Activated CD8-positive, alpha-beta memory T cell treated with anti-CD3 and anti-CD28 coated beads, Interleukin-2, amount 50 U/mL, for 4 hours (primary cell): ENCODE measurements around the gene PNMA8B.
"Not testable (repeated sequence)": the region's sequence is repeated elsewhere in the genome, so short reads cannot be mapped to it uniquely, and the experiment has no call there.

Experiments
- DNase-seq: peaks from one replicate; pipeline ENCODE4 v3.0.0-alpha.2; 2020

PNMA8B gene, protein sequence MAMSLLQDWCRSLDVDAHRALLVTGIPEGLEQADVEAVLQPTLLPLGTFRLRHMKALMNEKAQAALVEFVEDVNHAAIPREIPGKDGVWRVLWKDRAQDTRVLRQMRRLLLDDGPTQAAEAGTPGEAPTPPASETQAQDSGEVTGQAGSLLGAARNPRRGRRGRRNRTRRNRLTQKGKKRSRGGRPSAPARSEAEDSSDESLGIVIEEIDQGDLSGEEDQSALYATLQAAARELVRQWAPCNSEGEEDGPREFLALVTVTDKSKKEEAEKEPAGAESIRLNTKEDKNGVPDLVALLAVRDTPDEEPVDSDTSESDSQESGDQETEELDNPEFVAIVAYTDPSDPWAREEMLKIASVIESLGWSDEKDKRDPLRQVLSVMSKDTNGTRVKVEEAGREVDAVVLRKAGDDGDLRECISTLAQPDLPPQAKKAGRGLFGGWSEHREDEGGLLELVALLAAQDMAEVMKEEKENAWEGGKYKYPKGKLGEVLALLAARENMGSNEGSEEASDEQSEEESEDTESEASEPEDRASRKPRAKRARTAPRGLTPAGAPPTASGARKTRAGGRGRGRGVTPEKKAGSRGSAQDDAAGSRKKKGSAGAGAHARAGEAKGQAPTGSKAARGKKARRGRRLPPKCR

DNA sequence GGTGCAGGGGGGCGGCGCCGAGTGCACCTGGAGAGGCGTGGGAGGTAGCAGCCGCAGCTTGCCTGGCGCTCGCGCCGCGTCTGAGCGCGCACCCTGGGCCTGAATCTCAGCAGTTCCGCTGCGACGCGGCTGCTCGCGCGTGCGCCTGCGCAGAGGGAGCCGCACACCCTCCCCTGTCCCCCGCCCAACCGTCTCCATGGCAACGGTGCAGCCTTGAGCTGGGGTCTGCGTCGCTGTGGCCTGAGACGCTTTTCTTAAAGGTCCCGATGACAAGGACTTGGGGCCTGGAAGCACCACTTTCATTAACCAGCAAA, at the start of gene PNMA8B:
Gene PNMA8B (minus strand): TSS at position 82 of the 314 bp plus-strand sequence. CDS start 402 bp downstream, outside the sequence.
- no peak for DNase-seq

DNA sequence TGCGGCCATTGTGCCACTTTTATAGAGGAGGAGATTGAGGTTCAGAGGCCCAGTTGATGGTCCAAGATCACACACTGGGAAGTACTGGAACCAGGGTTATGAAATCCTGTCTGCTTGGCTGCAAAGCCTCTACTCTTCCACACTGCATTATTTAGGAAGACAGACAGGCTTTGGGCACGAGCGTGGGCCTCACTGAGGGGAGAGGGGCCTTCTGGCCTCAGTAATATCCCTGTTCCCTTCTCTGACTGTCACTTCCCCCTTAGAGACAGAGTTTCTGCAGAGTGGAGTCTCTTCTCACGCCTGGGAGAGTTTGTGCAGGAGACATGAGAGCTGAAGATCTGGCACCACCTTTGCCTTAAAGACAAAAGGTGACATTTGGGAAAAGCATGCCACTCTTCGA, 49.0 kb upstream of the PNMA8B start:
- no peak for DNase-seq

DNA sequence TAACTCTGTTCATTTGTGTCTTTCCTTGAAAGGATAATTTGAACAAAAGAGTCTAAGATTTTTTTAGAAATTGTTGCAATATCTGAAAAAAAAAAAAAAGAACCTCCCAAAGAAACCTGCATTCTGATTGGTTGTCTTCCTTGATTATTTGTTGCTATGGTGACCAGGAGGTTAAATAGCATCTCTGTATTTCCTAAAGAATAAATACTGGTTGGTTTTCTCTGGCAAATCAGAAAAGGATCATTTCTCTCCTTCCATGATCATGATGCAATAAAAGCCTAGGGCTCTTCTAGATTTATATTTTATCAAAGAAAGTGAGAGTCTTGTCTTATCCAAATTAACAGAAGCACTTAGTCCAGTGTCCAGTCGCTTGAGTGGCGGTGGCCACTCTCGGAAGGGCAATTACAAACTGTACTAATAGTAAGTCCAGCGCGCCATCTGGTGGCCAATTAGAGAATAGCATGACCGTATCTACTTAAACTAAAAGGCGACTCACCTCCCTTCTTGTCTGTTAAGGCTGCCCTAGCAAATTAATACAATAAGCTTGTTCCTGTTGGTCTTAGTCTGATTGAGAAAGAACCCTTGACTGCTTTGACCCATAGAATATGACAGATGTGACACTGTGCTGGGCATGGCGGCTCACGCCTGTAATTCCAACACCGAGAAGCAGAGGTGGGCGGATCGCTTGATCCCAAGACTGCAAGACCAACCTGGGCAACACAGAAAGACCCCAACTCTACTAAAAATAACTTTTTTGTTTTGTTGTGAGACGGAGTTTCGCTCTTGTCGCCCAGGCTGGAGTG, 47.0 kb upstream of the PNMA8B start:
- DNase-seq, result peak; percentile 81

DNA sequence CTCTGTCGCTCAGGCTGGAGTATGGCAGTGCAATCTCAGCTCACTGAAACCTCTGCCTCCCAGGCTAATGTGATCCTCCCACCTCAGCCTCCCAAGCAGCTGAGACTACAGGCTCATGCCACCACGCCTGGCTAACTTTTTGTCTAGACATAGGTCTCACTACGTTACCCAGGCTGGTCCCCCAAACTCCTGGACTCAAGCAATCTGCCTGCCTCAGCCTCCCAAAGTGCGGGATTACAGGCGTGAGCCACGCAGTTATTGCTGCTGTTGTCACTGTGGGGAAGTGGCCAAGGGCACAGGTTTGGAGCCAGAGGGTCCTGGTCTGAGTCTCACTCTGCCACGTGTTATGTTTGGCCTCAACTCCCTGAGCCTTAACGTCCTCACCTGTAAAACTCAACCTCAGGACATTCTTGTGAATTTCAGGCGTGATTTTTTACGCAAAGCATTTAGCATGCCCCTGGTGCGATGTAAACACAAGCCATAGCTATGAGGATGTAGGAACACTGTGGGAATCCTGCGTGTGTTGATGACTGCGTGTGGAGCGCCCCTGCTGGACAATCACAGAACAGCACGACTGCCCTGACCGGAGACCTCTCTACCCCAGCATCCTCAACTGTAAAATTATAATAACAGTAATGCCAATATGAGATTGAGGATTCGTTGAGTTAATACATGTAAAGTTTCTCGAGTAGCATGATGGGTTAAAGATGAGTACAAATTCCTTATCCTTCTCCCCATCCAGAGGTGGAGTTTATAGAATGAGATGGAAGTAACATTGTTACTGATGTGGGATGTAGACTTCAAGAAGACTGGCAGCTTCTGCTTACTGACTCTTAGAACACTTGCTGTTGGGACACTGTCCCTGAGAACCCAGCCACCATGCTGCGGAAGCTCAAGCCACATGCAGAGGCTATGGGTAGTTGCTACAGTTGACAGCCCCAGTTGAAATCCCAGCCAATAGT, 41.8 kb upstream of the PNMA8B start:
- DNase-seq, result peak; percentile 74

DNA sequence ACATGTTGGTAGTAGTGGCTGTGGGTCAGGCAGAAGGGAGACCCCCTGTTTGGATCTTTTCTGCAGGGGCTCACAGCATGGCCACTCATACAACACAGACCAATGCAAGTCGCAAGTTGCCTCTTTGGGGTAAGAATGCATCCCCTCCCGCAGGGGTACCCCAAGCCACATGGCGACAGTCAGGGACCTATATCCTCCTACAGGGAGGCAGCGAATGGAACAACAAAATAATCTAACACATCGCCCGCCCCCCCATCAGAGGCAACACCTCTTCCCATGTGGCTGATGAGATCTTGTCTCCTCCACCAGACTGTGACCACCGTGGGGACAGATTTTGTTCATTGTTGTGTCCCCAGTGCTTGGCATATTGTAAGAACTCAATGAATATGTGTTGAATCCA, 40.7 kb upstream of the PNMA8B start:
- peak; percentile 12 for DNase-seq

DNA sequence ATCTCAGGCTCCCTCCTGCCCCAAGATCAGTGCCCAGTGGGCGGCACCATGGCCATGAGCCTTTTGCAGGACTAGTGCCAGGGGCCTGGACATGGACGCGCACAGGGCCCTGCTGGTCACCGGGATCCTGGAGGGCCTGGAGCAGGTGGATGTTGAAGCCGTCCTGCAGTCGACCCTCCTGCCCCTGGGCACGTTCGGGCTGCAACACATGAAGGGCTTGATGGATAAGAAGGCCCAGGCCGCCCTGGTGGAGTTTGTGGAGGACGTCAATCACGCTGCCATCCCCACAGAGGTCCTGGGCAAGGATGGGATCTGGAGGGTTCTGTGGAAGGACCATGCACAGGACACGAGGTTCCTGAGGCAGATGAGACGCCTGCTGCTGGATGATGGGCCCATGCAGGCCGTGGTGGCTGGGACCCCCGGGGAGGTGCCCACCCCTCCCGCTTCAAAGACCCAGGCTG, 38.0 kb upstream of the PNMA8B start:
- DNase-seq, result no peak

DNA sequence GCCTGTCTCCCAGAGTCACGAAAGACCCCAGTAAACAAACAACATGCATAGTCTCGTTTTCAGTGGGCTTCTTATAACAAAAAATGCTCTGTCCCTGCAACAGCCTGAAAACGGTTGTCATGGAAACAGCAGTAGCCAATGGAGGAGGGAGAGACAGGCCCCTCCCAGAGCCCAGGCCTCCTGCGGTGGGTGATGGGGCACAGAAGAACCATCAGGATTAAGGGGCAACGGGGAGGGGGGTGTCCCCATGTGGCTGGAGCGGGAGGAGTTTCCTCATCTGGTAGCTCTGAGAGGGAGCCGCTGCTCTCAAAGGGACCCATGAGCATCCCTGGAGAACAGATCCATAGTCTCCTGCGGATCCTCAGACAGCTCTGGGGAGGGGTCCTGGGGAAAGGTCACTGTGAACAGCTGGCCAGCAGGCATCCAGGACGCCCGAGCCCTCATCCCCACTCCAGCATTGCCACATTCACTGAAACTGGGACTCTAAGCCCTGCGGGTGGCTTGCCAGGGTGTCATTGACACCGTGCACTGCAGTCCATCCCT, 37.5 kb upstream of the PNMA8B start:
- DNase-seq, result no peak

DNA sequence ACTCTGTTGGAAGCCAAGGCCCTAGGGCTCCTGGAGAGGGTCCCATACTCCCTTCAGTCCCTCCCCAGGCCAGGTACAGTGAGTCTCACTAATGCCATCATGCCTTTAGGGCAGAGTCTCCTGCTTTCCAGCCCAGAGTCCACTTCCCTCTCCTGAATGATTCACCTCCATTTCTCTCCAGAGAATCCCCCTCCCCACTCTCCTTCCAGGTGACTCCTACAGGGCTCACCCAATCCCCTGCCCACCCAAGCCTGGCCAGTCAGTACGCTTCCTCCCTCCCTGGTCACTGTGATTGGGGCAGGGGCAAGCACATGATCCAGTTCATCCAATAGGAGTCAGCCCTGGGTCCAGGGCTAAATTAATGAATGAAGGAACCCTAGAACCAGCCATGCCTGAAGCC, 35.0 kb upstream of the PNMA8B start:
- DNase-seq, result no peak

DNA sequence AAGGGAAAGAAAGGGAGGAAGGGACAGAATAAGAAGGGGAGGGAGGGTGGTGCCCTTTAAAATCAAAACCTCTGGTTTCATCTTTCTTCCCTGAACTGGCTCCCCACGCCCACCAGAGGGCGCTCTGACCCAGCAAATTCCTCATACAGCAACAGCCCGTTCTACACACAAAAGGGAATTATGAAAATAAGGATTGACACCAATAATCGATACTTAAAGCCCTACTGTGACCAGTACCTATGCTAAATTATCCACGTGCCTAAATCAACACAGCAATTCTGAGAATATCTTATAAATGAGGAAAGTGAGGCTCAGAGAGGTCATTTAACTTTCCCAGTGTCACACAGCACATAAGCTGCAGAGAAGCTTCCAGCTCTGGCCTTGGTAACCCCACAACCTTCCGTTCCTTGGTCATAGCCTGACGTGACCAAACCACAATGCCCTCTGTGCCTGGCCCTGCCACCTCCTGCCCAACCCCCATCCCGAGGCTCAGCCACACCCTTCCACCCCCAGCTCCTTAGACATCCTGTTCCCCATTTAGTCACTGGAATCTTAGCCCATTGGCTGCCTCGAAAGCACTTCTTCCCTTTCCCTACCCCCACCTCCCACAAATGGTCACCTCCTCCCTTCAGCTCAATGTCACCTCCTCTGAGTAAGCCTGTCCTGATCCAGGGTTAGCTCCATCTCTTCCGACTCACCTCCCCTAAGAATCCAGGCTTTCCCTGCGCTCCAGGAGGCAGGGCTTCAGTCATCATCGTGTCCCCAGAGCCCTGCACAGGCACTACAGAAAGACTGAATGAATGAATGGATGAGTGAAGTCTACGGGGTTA, 34.2 kb upstream of the PNMA8B start:
- DNase-seq, result peak; percentile 78

DNA sequence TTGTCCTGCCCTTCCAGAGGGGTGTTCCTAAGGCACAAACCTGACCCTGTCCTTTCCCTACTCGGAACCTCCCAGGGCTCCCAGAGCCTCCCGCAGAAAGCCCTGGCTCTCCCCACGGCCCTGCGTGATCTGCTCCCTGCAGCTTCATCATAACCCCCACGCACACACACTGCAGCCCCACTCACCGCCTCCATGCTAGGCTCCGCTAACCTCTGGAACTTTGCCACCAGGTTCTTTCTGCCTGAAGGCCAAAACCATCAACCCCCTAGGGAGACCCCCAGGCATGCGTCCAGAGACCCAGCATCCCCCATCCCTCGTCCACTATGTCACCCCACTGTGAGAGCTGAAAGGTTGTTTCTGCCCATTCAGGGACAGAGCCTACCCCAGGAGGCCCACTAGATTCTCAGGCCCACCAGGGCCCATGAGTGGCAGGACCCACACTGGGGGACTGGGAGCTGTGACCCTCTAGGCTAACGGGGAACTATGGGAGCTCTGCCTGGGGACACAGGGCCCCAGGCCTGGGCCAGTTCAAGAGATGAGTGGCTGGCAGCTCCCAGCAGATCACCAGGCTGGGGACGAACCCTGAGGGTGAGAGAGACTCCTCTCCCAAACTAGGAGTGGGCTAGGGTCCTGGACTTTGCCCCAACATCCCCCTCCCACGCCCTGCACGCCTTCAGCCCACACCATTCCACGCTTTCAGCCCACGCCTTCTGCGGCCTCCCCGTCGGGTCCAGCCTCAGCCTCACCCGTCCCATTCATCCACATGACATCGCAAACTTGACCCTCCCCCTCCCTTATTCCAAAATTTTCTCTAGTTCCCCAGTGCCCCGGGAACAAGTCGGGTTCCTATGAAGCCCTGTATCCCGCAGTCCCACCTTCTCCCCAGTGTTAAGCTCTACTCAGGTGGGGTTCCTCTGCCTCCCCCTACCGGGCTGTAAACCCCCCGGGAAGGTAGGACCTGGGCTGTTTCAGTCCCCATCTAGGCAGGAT, 33.2 kb upstream of the PNMA8B start:
- no peak for DNase-seq

DNA sequence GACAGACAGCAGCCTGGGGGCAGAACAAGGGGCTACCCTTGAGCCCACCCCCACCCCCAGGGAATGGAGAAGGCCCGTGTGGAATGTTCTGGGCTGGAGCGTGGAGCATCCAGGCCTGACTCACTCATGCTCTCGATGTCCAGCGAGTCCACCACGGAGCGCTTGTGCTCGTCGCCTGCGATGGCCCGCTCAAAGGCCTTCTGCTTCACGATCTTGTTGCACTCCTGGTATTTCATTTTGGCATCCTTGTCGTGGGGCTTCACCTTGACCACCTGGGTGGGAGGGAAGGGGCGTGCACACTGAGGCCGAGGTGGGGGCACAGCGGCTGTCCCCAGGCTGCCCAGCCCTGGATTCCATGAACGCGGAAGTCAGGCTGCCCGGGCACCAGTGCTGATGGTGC, 31.1 kb upstream of the PNMA8B start:
- DNase-seq, result not testable (repeated sequence)

DNA sequence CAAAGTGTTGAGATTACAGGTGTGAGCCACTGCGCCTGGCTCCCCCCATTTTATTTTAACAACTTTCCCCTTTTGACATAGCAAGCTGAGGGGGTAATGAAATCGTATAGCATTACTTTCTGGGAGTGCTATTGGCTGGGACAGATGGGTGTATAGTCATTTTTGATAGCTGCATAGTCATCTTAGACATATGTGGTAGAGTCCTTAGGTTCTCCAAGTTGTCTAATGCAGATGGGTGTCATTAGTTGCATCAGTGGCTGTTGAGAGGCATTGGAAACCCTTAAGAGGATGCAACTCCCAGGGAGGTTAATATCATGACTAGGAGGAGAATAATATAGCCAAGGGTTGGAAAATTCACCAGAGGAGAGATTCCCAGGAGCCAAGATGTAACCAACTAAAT, 28.6 kb upstream of the PNMA8B start:
- DNase-seq, result no peak

DNA sequence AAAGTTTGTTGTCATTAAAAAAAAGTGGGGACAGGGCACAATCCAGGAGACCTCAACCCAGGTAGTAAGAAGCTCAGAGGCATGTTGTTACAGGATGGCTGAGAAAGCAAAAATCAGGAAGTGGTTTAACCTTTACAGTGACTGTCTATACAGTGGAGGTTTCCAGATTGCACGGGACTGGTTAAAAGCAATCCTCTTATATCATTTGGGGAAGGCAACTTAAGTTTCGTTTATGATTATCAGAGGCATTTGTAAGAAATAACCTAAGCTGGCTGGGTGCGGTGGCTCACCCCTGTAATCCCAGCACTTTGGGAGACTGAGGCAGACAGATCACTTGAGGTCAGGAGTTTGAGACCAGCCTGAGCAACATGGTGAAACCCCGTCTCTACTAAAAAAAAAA, 27.3 kb upstream of the PNMA8B start:
- peak; percentile 36 for DNase-seq

DNA sequence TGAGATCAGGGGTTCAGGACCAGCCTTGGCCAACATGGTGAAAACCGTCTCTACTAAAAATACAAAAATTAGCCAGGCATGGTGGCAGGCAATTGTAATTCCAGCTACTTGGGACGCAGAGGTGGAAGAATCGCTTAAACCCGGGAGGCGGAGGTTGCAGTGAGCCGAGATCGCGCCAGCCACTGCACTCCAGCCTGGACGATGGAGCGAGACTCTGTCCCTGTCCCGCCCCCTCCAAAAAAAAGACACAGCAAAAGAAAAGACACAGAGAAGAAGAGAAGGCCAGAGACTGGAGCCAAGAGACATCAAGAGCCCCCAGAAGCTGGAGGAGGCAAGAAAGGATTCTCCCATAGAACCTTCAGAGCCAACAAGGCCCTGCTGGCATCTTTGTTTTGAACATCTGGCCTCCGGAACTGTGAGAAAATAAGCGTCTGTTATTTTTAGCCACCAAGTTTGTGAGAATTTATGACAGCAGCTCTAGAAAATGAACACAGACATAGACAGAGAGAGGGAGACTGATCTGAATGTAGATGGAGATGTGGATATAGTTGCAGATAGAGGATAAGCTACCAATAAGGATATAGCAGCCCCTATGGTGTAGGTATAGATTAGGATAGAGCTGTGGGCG, 25.7 kb upstream of the PNMA8B start:
- no peak for DNase-seq

DNA sequence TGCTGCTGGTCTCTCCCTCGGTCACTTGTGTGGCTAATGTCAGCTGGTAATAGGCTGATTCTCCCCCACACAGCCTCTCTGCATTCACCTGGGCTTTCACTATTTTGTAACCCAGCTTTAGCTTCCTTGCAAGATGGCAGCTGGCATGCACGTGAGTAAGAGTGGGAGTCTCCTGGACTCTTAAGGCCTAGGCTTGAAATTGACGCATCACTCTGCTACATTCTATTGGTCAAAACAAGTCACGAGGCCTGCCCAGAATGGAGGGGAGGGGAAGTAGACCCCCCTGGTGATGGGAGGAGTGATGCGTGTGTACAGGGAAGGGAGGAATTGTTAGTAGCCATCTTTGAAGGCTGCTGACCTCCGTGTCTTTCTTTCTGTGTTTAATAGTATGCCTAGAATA, 24.9 kb upstream of the PNMA8B start:
- DNase-seq, result no peak

DNA sequence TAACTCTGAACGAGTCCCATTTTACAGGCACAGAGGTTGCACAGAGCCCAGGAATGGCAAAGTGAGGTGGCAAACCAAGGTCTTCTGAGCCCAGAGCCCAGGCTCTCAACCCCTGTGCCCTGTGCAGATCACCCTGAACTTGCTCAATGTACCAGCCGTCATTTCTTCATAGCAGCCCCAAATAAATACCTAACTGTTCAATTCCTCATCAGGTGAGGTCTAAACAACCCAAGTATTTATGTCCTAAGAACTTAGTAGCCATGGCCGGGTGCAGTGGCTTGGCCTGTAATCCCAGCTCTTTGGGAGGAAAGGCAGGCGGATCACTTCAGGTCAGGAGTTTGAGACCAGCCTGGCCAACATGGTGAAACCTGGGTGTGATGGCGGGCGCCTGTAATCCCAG, 21.8 kb upstream of the PNMA8B start:
- no peak for DNase-seq

DNA sequence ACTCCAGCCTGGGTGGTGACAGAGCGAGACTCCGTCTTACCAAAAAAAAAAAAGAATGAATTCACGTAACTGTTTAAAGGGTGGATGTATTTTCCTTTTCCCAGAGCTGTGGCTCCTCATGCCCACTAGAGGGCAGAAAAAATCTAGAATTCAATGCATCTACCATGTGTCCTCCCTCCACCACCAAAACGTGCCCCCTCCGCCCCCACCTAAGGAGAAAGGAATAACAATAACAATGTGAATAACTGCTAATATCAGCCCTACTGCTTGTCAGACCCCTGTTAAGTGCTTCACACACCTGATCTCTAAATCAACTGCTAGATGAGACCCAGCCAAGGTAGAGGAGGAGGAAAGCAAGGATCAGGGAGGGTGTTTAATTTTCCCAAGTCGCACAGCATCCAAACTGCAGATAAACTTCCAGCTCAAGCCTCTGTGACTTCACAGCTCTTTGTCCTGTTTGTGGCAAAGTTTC, 20.2 kb upstream of the PNMA8B start:
- peak; percentile 40 for DNase-seq

DNA sequence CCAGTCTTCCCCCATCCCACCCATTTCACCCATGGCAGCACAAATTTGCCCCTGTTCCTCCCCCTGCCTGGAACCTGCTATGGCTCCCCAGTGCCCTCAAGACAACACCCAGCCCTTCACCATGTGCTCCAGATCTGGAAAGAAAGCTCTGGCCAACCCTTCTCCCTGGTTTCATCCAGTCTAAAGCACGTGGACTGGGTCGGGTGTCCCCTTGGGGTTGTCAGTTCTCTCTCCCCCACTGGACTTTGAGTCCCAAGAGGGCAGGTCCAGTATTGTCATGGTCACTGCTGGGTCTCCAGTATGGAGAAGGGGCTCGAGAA, 19.6 kb upstream of the PNMA8B start:
- DNase-seq, result no peak

DNA sequence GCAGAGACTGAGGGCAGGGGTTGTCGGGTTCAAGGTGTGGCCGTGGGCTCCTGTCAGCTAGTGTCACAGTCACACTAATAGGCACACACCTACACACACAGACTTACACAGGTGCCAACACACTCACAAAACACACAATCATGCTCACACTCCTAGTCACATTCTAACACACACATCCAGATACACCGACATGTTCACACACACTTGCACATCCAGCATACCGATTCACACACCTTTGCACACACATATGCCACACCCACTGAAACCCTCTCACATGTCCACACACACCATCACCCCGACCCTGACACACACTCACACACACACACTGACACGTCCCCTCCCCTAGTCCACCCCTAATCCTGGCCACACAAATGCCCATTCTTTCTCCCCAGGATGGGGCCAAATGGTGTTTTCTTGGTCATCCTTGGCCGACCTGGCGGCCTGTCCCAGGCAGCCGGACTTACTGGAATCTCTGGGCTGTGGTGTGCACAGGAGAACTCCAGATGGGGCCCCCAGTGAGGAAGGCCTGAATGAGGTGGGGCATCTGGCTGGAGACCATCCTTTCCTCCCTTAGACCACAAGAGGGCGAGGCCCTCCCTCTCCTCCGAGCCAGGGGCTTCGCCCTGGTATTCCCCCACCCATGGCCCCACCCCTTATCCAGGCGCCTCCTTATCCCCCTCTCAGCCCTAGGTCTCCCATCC, 19.1 kb upstream of the PNMA8B start:
- no peak for DNase-seq
